Brain microvascular endothelial cell (primary cell): ENCODE measurements around the gene DEGS2.

Experiments
- DNase-seq: peaks from one replicate; pipeline ENCODE4 v3.0.0-alpha.2; 2020
- H3K27ac ChIP-seq: fragments of 250-450 bp; sonication (Bioruptor Pico); 2 replicates; pipeline ENCODE4 v1.5.1; 2020; ENCODE audit warnings: mild to moderate bottlenecking, moderate library complexity
- H3K27me3 ChIP-seq: fragments of 250-450 bp; sonication (Bioruptor Pico); replicated peaks from 2 replicates; pipeline ENCODE4 v1.5.1; 2020; ENCODE audit warnings: mild to moderate bottlenecking
- H3K36me3 ChIP-seq: fragments of 250-450 bp; sonication (Bioruptor Pico); replicated peaks from 2 replicates; pipeline ENCODE4 v1.5.1; 2020; ENCODE audit warnings: mild to moderate bottlenecking
- H3K4me3 ChIP-seq: 2 replicates; pipeline ENCODE4 v1.5.1; 2011; ENCODE audit warnings: low read depth, mild to moderate bottlenecking, control low read depth, low read length, moderate library complexity
- CTCF ChIP-seq: IDR thresholded peaks from 2 replicates; pipeline ENCODE4 v1.5.1; 2011; ENCODE audit warnings: low read depth, mild to moderate bottlenecking, moderate library complexity, low read length, control low read depth, inconsistent platforms; ENCODE audit errors: missing control alignments
- in situ Hi-C: cut with HindIII; loops from 2 replicates; pipeline ENCODE4 v1.10.0; 2017; ENCODE audit warnings: low sequenced_read_pairs, low pct_ligation_motif_present

The DEGS2 gene

GRCh38 chr14:100146531-100147091 lies 12.8 kb downstream of the DEGS2 start:
- peak; percentile 3 for TF ChIP-seq CTCF
- in situ Hi-C loops, result no loop called here
- DNase-seq, result no peak
- Histone ChIP-seq H3K27ac (no peak overlapping the region), H3K36me3 (no peaks in the 10 kb centered on the region), H3K4me3 (no peak overlapping the region), H3K27me3 (no peaks in the 10 kb centered on the region)

- H3K4me3 ChIP-seq, result no peak overlapping the region
- no peak overlapping the region for H3K27ac ChIP-seq
- in situ Hi-C loops, result no loop called here
- H3K27me3 ChIP-seq, result no peaks in the 10 kb centered on the region
- no peak for TF ChIP-seq CTCF
- no peak for DNase-seq
- H3K36me3 ChIP-seq, result no peaks in the 10 kb centered on the region
These were observed 13.6 kb downstream of the DEGS2 start for GRCh38 chr14:100145682-100146464.

- Histone ChIP-seq H3K27me3 (no peaks in the 10 kb centered on the region), H3K36me3 (no peaks in the 10 kb centered on the region), H3K4me3 (no peak overlapping the region), H3K27ac (no peak overlapping the region)
- no peak for DNase-seq
- in situ Hi-C loops, result no loop called here
- TF ChIP-seq CTCF, result no peak
These were observed 14.3 kb downstream of the DEGS2 start for GRCh38 chr14:100144996-100145646.

- H3K4me3 ChIP-seq, result no peak overlapping the region
- TF ChIP-seq CTCF, result no peak
- no peaks in the 10 kb centered on the region for H3K36me3 ChIP-seq
- DNase-seq, result no peak
- in situ Hi-C loops, result no loop called here
- no peaks in the 10 kb centered on the region for H3K27me3 ChIP-seq
- H3K27ac ChIP-seq, result no peak overlapping the region
These were observed 14.8 kb downstream of the DEGS2 start for GRCh38 chr14:100144645-100144995.

- Histone ChIP-seq H3K27me3 (no peaks in the 10 kb centered on the region), H3K4me3 (no peak overlapping the region), H3K36me3 (no peaks in the 10 kb centered on the region), H3K27ac (no peak overlapping the region)
- in situ Hi-C loops, result no loop called here
- no peak for DNase-seq
- no peak for TF ChIP-seq CTCF
These were observed 15.5 kb downstream of the DEGS2 start for GRCh38 chr14:100143934-100144333.
